SHP77 (cell line): Measurements from ENCODE around the gene FAT1.
A peak's percentile ranks its signal among the peaks of the same experiment; 100 is the strongest.

Source experiments
- DNase-seq, 2 experiments: peaks; one replicate each; lab custom pipeline; 2025; lab: John Stamatoyannopoulos, UW

The FAT1 gene

GRCh38 chr4:186755550-186756519 lies 32.2 kb upstream of the FAT1 start:
- DNase-seq: no peak

GRCh38 chr4:186754976-186755375 lies 31.3 kb upstream of the FAT1 start:
- DNase-seq: no peak

GRCh38 chr4:186752325-186752724 lies 28.7 kb upstream of the FAT1 start:
- DNase-seq: no peak

GRCh38 chr4:186749611-186750281 lies 26.1 kb upstream of the FAT1 start:
- peak; percentile 44 to 55 for DNase-seq

GRCh38 chr4:186746581-186746980 lies 22.9 kb upstream of the FAT1 start:
- no peak for DNase-seq

GRCh38 chr4:186743261-186743660 lies 19.6 kb upstream of the FAT1 start:
- no peak for DNase-seq

- DNase-seq: no peak
Observed at GRCh38 chr4:186740822-186741221, 17.2 kb upstream of the FAT1 start.

- DNase-seq: no peak
Observed at GRCh38 chr4:186739802-186740434, 16.3 kb upstream of the FAT1 start.

GRCh38 chr4:186739317-186739716 lies 15.7 kb upstream of the FAT1 start:
- DNase-seq: no peak

- no peak for DNase-seq
Observed at GRCh38 chr4:186738421-186738820, 14.8 kb upstream of the FAT1 start.

- no peak for DNase-seq
Observed at GRCh38 chr4:186737427-186737826, 13.8 kb upstream of the FAT1 start.

- DNase-seq: no peak
Observed at GRCh38 chr4:186736466-186736865, 12.8 kb upstream of the FAT1 start.

- no peak for DNase-seq
Observed at GRCh38 chr4:186734251-186734650, 10.6 kb upstream of the FAT1 start.

GRCh38 chr4:186733778-186734177 lies 10.1 kb upstream of the FAT1 start:
- no peak for DNase-seq

GRCh38 chr4:186730621-186731020 lies 7.0 kb upstream of the FAT1 start:
- no peak for DNase-seq

- DNase-seq: no peak
Observed at GRCh38 chr4:186729856-186730255, 6.2 kb upstream of the FAT1 start.

- no peak for DNase-seq
Observed at GRCh38 chr4:186728631-186729271, 5.1 kb upstream of the FAT1 start.

GRCh38 chr4:186727977-186728519 lies 4.4 kb upstream of the FAT1 start:
- peak in 1 of 2 experiments; percentile 25 for DNase-seq

GRCh38 chr4:186727169-186727976 lies 3.7 kb upstream of the FAT1 start:
- no peak for DNase-seq

- DNase-seq: peak; percentile 66 to 79
Observed at GRCh38 chr4:186726426-186727168, 2.9 kb upstream of the FAT1 start.
